Lower lobe of right lung (tissue), 2 donors: ENCODE data around the gene LRIG1. TPM values are rescaled to one million over a fixed set of nuclear protein-coding genes. Genes with fewer than 3 reads are reported as not detected.

Experiments used
- ATAC-seq, 2 donors: fragments of 200-7000 bp; cut with Tn5 transposase; one replicate each; pipeline ENCODE4 v1.9.1; 2020 to 2022; ENCODE audit warnings: mild to moderate bottlenecking in 2 of 2, moderate library complexity in 2 of 2
- DNase-seq: peaks from one replicate; pipeline ENCODE4 v3.0.0-alpha.2; 2020
- H3K27ac ChIP-seq: fragments of 200-600 bp; one replicate; pipeline ENCODE4 v1.8.0; 2022
- H3K27me3 ChIP-seq: fragments of 200-600 bp; one replicate; pipeline ENCODE4 v1.8.0; 2022; ENCODE audit warnings: low read depth
- H3K36me3 ChIP-seq: fragments of 200-600 bp; one replicate; pipeline ENCODE4 v1.8.0; 2022; ENCODE audit warnings: mild to moderate bottlenecking
- H3K4me1 ChIP-seq: fragments of 200-600 bp; one replicate; pipeline ENCODE4 v1.8.0; 2022
- H3K4me3 ChIP-seq: fragments of 200-600 bp; one replicate; pipeline ENCODE4 v1.8.0; 2022; ENCODE audit warnings: mild to moderate bottlenecking
- H3K9me3 ChIP-seq: fragments of 200-600 bp; one replicate; pipeline ENCODE4 v1.8.0; 2022
- CTCF ChIP-seq: fragments of 200-600 bp; IDR thresholded peaks from one replicate; pipeline ENCODE4 v1.8.0; 2022; ENCODE audit warnings: antibody characterized with exemption, mild to moderate bottlenecking
- intact Hi-C: fragments of 100-400 bp; cut with DNase I; formaldehyde crosslinking; loops from one replicate; pipeline ENCODE4 v1.11.0; 2022
- total RNA-seq: library from RNA; stranded (reverse); fragmentation: NEBNext Ultra II Directional; extraction: Animal tissue kit (Norgen Biotek cat#: 25700); gene quantifications from one replicate; pipeline ENCODE4 v1.2.1, GENCODE V29; 2021
- donor health status: DM: no; HTN: yes; CAD: no; lungs with severe emphysema.

LRIG1 gene
- total RNA-seq, 1 donor from 2014 or later, result 54.2 TPM

DNA sequence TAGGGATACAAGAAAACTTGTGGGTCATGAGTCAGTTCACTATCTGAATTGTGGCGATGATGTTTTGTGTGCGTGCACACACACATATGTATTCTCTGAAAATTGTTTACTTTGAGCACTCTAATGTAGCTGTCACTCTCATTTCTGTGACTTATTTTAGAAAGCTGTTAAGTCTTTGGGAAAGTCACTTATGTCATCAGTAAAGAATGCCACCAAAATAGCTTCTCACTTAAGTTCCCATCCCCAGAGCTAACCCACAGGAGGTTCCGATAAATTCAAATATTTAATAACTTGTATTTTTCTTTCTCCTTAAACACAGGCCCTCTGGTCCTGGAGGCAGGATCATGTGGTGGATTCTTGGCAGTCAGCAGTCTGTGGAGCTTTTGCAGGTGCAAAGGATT, 138.3 kb downstream of the LRIG1 start:
- Histone ChIP-seq H3K4me1 (no peaks in the 10 kb centered on the region), H3K27me3 (no peaks in the 10 kb centered on the region), H3K9me3 (no peaks in the 10 kb centered on the region), H3K36me3 (no peaks in the 10 kb centered on the region), H3K4me3 (no peak overlapping the region), H3K27ac (no peak overlapping the region)
- ATAC-seq (no peak), DNase-seq (no peak)
- no peak for TF ChIP-seq CTCF
- intact Hi-C loops, result no loop called here

DNA sequence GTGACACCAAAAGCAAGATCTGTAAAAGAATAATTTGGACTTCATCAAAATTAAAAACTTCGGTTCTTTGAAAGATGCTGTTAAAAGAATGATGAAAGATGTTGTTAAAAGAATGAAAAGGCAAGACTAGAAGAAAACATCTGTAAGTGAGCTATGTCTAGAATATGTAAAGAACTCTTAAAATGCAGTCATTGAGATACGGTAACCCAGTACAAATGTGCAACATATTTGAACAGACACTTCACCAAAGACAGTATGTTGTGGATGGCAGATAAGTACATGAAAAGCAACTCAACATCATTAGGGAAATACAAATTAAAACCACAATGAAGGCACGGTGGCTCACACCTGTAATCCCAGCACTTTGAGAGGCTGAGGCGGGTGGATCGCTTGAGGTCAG, 139.5 kb downstream of the LRIG1 start:
- DNase-seq (no peak), ATAC-seq (no peak)
- TF ChIP-seq CTCF, result no peak
- H3K9me3 ChIP-seq, result no peaks in the 10 kb centered on the region
- H3K4me3 ChIP-seq, result no peak overlapping the region
- H3K4me1 ChIP-seq, result no peaks in the 10 kb centered on the region
- no peaks in the 10 kb centered on the region for H3K27me3 ChIP-seq
- H3K36me3 ChIP-seq, result no peaks in the 10 kb centered on the region
- intact Hi-C loops, result no loop called here
- no peak overlapping the region for H3K27ac ChIP-seq

- DNase-seq, result no peak
- intact Hi-C loops, result no loop called here
Measured at GRCh38 chr3:66355997-66356396, 144.8 kb downstream of the LRIG1 start.

GRCh38 chr3:66355394-66355793, 145.4 kb downstream of the LRIG1 start:
- ATAC-seq, result no peak
- Histone ChIP-seq H3K4me1 (no peaks in the 10 kb centered on the region), H3K27ac (no peak overlapping the region), H3K4me3 (no peak overlapping the region), H3K36me3 (no peaks in the 10 kb centered on the region), H3K9me3 (no peaks in the 10 kb centered on the region), H3K27me3 (no peaks in the 10 kb centered on the region)
- no peak for DNase-seq
- intact Hi-C loops, result no loop called here
- TF ChIP-seq CTCF, result no peak

More at GRCh38 chr3:66355997-66356396, 144.8 kb downstream of the LRIG1 start:
- no peaks in the 10 kb centered on the region for H3K9me3 ChIP-seq
- H3K4me3 ChIP-seq, result no peak overlapping the region
- no peak for TF ChIP-seq CTCF
- H3K4me1 ChIP-seq, result no peaks in the 10 kb centered on the region
- H3K36me3 ChIP-seq, result no peaks in the 10 kb centered on the region
- H3K27me3 ChIP-seq, result no peaks in the 10 kb centered on the region
- no peak for ATAC-seq
- no peak overlapping the region for H3K27ac ChIP-seq

GRCh38 chr3:66354001-66354400, 146.8 kb downstream of the LRIG1 start:
- Histone ChIP-seq H3K27me3 (no peaks in the 10 kb centered on the region), H3K9me3 (no peaks in the 10 kb centered on the region), H3K27ac (no peak overlapping the region), H3K4me3 (no peak overlapping the region), H3K36me3 (no peaks in the 10 kb centered on the region), H3K4me1 (no peaks in the 10 kb centered on the region)
- TF ChIP-seq CTCF, result no peak
- intact Hi-C loops, result no loop called here
- ATAC-seq, result no peak
- DNase-seq, result no peak

DNA sequence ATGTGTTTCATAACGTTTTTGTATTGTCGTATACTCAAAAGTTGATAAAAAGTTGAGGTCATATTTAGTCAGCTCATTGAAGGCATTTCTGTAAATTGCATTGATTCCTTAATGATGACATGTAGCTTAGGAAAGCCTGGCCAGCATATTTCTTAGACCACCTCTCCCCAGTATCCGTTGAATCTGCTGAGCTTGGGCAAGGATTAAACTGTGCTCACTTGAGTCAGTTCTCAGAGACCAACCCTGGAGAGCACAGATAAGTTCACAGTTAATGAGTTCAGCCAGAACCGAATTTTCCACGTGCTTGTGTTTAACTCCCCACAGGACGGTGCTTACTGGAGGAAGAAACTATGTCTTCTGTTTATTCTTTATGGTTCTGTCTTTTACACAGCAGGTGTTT, 147.3 kb downstream of the LRIG1 start:
- Histone ChIP-seq H3K4me3 (no peak overlapping the region), H3K27ac (no peak overlapping the region), H3K4me1 (no peaks in the 10 kb centered on the region), H3K36me3 (no peaks in the 10 kb centered on the region), H3K9me3 (no peaks in the 10 kb centered on the region), H3K27me3 (no peaks in the 10 kb centered on the region)
- no peak for TF ChIP-seq CTCF
- intact Hi-C loops, result no loop called here
- no peak for ATAC-seq
- no peak for DNase-seq
